Measurements from ENCODE around the gene CAB39L. TPM values are rescaled to one million over a fixed set of nuclear protein-coding genes. Genes with fewer than 3 reads are reported as not detected.
A peak's percentile ranks its signal among the peaks of the same experiment; 100 is the strongest.

CAB39L gene
- total RNA-seq, 2 experiments from 2014 or later, result 9.6 to 28.6 TPM

- Histone ChIP-seq H3K9me3 (ENCODE audit: low read length) (no peaks in the 10 kb centered on the region), H3K36me3 (ENCODE audit: insufficient read depth, low read length) (peaks cover 45% of the 10 kb centered on the region), H3K4me1 (ENCODE audit: insufficient read depth, low read length, poor library complexity, severe bottlenecking) (peaks cover 25% of the 10 kb centered on the region), H3K27ac (ENCODE audit: low read depth, low read length, poor library complexity, severe bottlenecking) (peak overlapping the region; percentile 42), H3K4me3 (ENCODE audit: low read depth, low read length, poor library complexity, severe bottlenecking) (peak overlapping the region; percentile 1), H4K20me1 (ENCODE audit: insufficient read depth, low read length) (no peaks in the 10 kb centered on the region), H2AFZ (ENCODE audit: low read length) (peak overlapping the region; percentile 23; the same call in 1 of the 2 replicates), H3K79me2 (ENCODE audit: insufficient read depth, low read depth, low read length) (no peaks in the 10 kb centered on the region), H3K9me2 (ENCODE audit: insufficient read depth, low read length) (no peaks in the 10 kb centered on the region), H3K4me2 (ENCODE audit: low read length) (peak overlapping the region; percentile 54)
- TF ChIP-seq EZH2phosphoT487 (IDR thresholded peaks at IDR 0.05; ENCODE audit: borderline replicate concordance, low read depth, low read length) (no peak), CTCF (conservative IDR thresholded peaks at IDR 0.05; ENCODE audit: low read length) (no peak)
- intact Hi-C loops (cut with micrococcal nuclease; ENCODE audit: unreplicated experiment), result no loop called here
- POLR2A ChIA-PET, result interaction anchor here (1.1 to 1.2 kb wide), 2 partner anchors 15 to 46 kb away, joined by 3 to 5 read pairs; no protein-coding TSS in a partner anchor
- DNase-seq (ENCODE audit: low spot score), result no peak
- no TSS peak for BruUV-seq (replicated peaks)
- CTCF ChIA-PET (ENCODE audit: unreplicated experiment), result no interaction called here
These were observed 122.9 kb downstream of the CAB39L start for GRCh38 chr13:49320975-49321374.

GRCh38 chr13:49319951-49320350 is 123.9 kb downstream of the CAB39L start:
- Histone ChIP-seq H4K20me1 (ENCODE audit: insufficient read depth, low read length) (no peaks in the 10 kb centered on the region), H2AFZ (ENCODE audit: low read length) (peak overlapping the region; percentile 23; the same call in 1 of the 2 replicates), H3K4me3 (ENCODE audit: low read depth, low read length, poor library complexity, severe bottlenecking) (peak overlapping the region; percentile 7), H3K9me3 (ENCODE audit: low read length) (no peaks in the 10 kb centered on the region), H3K36me3 (ENCODE audit: insufficient read depth, low read length) (peaks cover 45% of the 10 kb centered on the region), H3K4me1 (ENCODE audit: insufficient read depth, low read length, poor library complexity, severe bottlenecking) (peaks cover 25% of the 10 kb centered on the region), H3K9me2 (ENCODE audit: insufficient read depth, low read length) (no peaks in the 10 kb centered on the region), H3K79me2 (ENCODE audit: insufficient read depth, low read depth, low read length) (no peaks in the 10 kb centered on the region), H3K4me2 (ENCODE audit: low read length) (peak overlapping the region; percentile 54), H3K27ac (ENCODE audit: low read depth, low read length, poor library complexity, severe bottlenecking) (peak overlapping the region; percentile 42)
- TF ChIP-seq EZH2phosphoT487 (IDR thresholded peaks at IDR 0.05; ENCODE audit: borderline replicate concordance, low read depth, low read length) (no peak), CTCF (conservative IDR thresholded peaks at IDR 0.05; ENCODE audit: low read length) (no peak)
- no TSS peak for BruUV-seq (replicated peaks)
- peak; percentile 44 for DNase-seq (ENCODE audit: low spot score)
- POLR2A ChIA-PET, result interaction anchor here (0.7 kb wide), 3 partner anchors 14 to 560 kb away, joined by 3 to 4 read pairs (median 3); no protein-coding TSS in a partner anchor
- CTCF ChIA-PET (ENCODE audit: unreplicated experiment), result no interaction called here
- intact Hi-C loops (cut with micrococcal nuclease; ENCODE audit: unreplicated experiment), result no loop called here

GRCh38 chr13:49319551-49319950 is 124.3 kb downstream of the CAB39L start:
- Histone ChIP-seq H3K4me2 (ENCODE audit: low read length) (peak overlapping the region; percentile 54), H3K79me2 (ENCODE audit: insufficient read depth, low read depth, low read length) (no peaks in the 10 kb centered on the region), H3K36me3 (ENCODE audit: insufficient read depth, low read length) (peaks cover 46% of the 10 kb centered on the region), H3K4me3 (ENCODE audit: low read depth, low read length, poor library complexity, severe bottlenecking) (peak overlapping the region; percentile 7), H3K27ac (ENCODE audit: low read depth, low read length, poor library complexity, severe bottlenecking) (peak overlapping the region; percentile 42), H3K9me3 (ENCODE audit: low read length) (no peaks in the 10 kb centered on the region), H2AFZ (ENCODE audit: low read length) (peak overlapping the region; percentile 23; the same call in 1 of the 2 replicates), H3K9me2 (ENCODE audit: insufficient read depth, low read length) (no peaks in the 10 kb centered on the region), H3K4me1 (ENCODE audit: insufficient read depth, low read length, poor library complexity, severe bottlenecking) (peaks cover 25% of the 10 kb centered on the region), H4K20me1 (ENCODE audit: insufficient read depth, low read length) (no peaks in the 10 kb centered on the region)
- ChIA-PET POLR2A (interaction anchor here (0.6 to 0.7 kb wide), 4 partner anchors 9 to 559 kb away, joined by 3 to 7 read pairs (median 4); partner anchors contain the start of genes CAB39L and SETDB2), CTCF (ENCODE audit: unreplicated experiment) (no interaction called here)
- DNase-seq (ENCODE audit: low spot score), result no peak
- BruUV-seq (replicated peaks), result no TSS peak
- intact Hi-C loops (cut with micrococcal nuclease; ENCODE audit: unreplicated experiment), result no loop called here
- TF ChIP-seq CTCF (conservative IDR thresholded peaks at IDR 0.05; ENCODE audit: low read length), result no peak
- no peak for TF ChIP-seq EZH2phosphoT487 (IDR thresholded peaks at IDR 0.05; ENCODE audit: borderline replicate concordance, low read depth, low read length)
